DND-41 (cell line): ENCODE measurements around the gene RALGAPA2.

Experiments
- EZH2 ChIP-seq: IDR thresholded peaks from 3 replicates; pipeline ENCODE4 v1.6.1; 2012; ENCODE audit warnings: borderline replicate concordance, low read depth, mild to moderate bottlenecking, moderate library complexity, low read length, inconsistent platforms; ENCODE audit not compliant: severe bottlenecking
- TF ChIP-seq, protein P1 (sequence below): IDR thresholded peaks from 2 replicates; pipeline ENCODE4 v1.5.1; 2012; ENCODE audit warnings: borderline replicate concordance, low read length, moderate library complexity, mild to moderate bottlenecking; ENCODE audit not compliant: poor library complexity, severe bottlenecking; ENCODE audit errors: extremely low read depth

GRCh38 chr20:20649945-20650344 is 62.5 kb downstream of the RALGAPA2 start:
- TF ChIP-seq, protein P1, sequence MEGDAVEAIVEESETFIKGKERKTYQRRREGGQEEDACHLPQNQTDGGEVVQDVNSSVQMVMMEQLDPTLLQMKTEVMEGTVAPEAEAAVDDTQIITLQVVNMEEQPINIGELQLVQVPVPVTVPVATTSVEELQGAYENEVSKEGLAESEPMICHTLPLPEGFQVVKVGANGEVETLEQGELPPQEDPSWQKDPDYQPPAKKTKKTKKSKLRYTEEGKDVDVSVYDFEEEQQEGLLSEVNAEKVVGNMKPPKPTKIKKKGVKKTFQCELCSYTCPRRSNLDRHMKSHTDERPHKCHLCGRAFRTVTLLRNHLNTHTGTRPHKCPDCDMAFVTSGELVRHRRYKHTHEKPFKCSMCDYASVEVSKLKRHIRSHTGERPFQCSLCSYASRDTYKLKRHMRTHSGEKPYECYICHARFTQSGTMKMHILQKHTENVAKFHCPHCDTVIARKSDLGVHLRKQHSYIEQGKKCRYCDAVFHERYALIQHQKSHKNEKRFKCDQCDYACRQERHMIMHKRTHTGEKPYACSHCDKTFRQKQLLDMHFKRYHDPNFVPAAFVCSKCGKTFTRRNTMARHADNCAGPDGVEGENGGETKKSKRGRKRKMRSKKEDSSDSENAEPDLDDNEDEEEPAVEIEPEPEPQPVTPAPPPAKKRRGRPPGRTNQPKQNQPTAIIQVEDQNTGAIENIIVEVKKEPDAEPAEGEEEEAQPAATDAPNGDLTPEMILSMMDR, result no peak
- TF ChIP-seq EZH2, result no peak
